HG03135 (cell line): ENCODE results near the gene SLC16A1.
"Not testable (repeated sequence)": the region's sequence is repeated elsewhere in the genome, so short reads cannot be mapped to it uniquely, and the experiment has no call there.

Source experiments
- ATAC-seq: cut with Tn5 transposase; IDR thresholded peaks from one replicate; pipeline ENCODE4 v1.9.1; 2021; ENCODE audit warnings: mild to moderate bottlenecking, moderate library complexity; ENCODE audit not compliant: unreplicated experiment

The SLC16A1 gene

DNA sequence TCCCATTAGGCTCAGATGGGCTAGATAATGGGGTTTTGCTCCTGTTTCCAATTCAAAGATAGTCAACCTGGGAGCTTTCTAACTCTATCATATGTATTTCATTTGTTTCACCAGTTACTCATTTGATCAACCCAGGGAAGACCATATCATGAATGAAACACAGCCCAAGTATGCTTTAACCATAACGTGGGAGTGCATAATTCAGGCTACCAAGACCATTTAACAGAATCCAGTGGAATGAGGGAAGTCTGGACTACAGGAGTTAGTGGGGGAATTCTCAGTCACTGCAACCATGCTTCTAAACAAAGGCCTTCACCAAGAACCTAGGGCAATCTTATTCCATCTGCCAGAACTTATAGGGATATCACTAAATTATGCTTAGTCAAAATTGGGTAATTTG, 15.0 kb upstream of the SLC16A1 start:
- no peak for ATAC-seq

DNA sequence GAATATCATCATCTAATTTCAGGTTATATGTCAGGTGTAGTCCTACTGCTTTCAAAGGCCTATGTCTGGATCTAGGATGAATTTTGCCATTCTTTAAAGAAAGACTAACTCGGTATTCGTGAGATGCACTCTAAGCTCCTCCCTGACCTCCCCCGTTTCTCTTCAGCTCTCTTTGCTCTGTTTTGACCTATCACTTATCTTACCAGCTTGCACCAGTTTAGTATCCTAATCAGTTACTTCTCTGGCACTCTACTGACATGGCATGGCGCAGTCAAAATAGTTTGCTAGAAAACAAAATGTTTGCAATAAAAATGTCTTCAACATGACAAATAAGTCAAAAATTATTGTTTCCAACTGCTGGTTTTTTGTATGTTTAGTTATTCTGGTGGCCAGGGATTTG, 8.4 kb upstream of the SLC16A1 start:
- no peak for ATAC-seq

DNA sequence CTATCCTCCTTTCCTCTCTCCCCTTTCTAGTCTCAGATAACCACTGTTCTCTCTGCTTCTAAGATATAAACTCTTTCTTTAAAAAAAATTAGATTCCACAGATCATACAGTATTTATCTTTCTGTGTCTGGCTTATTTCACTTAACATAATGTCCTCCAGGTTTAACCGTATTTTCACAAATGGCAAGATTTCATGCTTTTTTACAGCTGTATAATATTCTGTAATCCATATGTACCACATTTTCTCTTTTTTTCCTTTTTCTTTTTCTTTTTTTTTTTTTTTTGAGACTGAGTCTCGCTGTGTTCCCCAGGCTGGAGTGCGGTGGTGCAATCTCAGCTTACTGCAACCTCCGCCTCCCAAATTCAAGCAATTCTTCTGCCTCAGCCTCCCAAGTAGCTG, 5.1 kb upstream of the SLC16A1 start:
- no peak for ATAC-seq

DNA sequence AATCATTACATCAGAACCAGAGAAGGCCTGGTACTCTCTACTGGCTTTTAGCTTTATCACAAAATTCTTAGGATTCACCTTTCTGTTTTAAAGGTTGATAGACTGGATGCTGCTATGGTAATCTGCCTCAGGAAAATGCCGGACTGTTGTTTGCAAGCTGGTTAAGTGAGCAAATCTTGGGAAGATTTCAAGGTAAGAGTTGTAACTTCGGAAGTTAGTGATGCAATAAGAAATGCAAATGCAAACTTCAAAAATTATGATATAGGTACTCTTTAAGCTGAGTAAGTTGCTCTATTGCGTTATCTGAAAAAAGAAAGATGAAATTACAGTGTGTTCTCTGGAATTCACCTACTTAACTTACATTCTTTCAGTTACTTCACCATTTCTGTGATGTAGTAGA, 4.4 kb upstream of the SLC16A1 start:
- ATAC-seq, result no peak

DNA sequence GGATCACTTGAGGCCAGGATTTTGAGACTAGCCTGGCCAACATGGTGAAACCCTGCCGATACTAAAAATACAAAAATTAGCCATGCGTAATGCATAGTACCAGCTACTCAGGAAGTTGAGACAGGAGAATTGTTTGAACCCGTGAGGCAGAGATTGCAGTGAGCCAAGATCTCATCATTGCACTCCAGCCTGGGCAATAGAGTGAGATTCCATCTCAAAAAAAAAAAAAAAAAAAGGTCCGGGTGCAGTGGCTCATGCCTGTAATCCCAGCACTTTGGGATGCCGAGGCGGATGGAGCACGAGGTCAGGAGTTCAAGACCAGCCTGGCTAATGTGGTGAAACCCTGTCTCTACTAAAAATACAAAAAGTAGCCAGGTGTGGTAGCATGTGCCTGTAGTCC, 2.2 kb upstream of the SLC16A1 start:
- ATAC-seq, result not testable (repeated sequence)

DNA sequence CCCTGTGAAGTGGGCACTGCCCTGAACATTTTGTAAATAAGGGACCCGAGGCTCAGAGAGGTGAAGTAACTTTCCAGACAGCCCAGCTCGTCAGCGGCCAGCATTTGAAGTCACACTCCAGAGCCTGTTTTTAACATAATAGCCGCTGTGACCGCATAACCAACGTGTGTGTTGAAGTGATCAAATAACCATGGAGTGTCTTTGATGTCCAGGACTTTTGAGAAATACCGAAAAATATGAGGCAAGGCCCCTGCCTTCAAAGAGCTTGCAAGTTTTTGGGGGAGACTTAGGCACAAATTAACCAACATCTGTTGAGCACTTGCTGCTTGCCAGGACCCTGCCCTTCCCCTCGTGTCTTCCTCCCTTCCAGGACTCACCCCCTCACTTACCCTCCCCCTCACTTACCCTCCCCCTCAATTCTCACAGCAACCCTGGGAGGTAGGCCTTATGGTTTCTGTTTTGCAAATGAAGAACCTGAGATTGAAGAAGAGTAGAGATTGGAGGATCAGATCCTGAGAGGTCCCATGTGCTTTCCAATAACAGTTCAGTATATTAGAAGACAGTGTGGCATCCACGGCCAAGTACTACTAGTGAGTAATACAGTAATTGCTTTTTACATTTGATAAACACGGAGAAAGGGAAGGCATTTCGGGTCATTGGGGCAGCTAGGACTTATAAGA, 1.3 kb upstream of the SLC16A1 start:
- peak; percentile 39 for ATAC-seq

DNA sequence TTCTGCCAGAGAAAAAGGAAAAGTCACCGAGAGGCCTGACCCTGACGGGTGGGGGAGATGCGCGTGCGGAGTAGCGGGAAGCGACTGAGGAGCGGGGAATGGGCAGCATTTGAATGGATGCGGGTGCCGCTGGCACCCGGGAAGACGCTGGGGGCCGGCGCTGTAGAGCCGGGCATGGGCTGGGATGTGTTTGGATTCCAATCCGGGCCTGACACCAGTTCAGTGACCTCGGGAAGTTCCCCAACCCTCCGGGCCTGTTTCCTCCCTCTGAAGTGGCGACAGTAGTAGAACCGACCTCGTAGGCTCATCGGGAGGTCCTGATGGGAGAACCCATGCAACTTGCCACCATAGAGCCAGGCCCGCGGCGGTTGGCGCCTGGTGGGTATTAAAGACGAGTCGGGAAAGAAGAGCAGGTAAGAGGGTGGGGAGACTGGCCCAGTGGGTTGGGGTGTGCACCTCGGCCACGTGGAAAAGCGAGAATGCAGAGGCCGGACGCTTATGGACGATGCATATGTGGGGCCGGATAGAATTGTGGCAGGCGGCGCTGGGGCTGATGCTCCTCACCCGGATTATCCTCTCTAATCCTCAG, 642 bp upstream of the SLC16A1 start:
- ATAC-seq, result peak; percentile 13

DNA sequence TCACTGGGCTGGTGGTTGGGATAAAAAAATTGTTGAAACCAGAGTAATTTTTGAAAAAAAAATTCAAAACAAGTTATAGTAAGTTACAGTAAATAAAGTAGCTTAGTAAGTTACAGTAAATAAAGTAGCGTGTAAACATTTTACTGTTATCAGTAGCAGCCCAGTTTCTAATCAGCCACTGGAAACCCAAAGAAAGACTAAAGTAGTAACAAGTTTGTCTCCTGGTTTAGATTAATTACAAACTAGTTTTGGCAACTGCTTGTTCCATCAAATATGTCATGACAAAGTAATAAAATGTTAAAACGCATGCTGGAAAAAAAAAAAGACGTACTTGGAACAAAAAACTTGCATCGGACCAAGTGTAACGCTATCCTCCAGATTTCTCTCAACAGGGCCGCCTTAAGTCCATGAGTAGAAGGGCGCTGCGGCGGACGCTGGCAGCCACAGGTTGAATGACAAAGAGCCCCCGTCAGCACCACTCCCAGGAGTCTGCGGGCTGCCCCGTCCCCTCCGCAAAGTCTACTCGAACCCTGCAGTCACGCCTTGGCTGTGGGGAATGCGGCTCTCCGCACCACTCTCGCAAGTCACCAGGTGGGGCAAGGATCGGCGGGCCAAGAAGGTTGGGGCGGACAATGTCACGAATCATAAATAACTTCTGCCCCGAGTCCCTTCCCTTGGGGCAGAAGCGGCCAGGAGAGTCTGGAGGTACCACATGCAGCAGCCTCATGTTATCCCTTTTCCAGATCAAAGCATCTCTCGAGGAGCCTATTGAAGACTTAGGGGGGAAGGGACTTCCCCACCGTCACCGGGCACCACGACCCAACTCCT, 837 bp downstream of the SLC16A1 start:
- ATAC-seq, result peak; percentile 17

DNA sequence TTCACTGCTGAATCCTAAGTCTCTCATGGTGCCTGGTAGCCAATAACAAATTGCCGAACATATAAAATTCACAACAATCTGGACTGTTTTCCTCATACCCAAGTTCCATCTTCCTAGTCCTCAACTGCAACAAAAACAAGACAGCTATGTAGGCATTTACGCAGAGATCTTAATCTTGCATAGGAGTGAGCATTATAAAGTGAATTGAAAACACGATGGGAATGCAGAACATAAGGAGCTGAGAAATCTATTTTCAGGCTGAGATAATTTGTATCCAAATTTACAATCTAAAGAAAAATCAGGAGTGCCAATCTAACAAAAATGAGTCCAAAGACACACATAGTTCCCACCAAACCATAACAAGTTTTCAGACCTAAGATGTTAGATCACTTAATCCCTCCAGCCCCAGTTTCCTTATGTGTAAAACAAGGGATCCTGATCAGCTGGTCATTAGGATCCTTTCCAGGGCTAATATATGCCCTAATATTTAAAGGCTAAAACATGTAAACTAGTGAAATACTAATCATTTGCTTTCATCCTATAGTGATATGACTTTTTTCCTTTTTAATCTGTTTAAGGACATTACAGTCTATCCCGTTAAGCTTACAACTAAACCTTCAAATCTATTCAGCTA, 1.9 kb downstream of the SLC16A1 start:
- ATAC-seq, result no peak

DNA sequence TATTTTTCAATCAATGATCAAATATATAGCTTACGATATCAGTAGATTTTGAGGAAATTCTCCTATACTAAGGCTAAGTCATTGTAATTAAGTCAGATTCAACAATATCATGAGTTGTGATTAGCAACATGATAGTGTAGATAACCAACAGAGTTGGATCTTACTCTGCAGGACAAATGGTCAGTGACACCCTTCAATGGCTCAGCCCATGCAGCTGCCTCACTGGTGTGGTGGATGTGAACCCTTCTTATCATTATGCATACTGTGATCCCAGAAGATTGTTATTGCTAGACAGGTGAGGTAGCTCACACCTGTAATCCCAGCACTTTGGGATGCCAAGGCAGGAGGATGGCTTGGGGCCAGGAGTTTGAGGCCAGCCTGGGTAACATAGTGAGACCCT, 5.6 kb downstream of the SLC16A1 start:
- ATAC-seq, result no peak

DNA sequence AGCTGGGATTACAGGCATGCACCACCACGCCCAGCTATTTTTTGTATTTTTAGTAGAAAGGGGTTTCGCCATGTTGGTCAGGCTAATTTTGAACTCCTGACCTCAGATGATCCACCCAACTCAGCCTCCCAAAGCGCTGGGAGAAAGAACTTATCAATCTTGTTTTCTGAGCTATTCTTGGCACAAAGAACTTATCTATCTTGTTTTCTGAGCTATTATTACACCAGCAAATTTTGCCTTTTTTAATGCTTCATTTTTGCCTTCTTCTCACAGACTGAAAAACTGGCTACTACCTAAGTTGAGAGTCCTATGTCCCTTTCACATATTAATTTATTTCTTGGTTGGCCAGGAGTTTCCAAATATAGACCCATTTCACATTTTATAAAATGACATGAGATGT, 9.3 kb downstream of the SLC16A1 start:
- ATAC-seq, result no peak

DNA sequence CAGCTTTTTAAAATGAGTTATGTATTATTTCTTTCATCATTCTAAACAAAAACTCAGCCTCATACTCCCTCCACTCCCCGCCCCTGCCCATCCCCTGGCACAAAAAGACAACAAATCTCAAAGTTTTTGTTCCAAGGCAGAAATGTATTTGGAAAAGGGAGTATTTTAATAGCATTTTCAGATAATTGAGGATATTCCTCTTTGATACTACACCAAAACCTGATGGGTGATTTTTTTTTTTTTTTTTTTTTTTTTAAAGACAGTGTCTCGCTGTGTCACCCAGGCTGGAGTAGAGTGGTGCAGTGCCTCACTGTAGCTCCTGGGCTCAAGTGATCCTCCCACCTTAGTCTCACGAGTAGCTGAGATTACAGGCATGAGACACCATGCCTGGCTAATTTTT, 16.2 kb downstream of the SLC16A1 start:
- no peak for ATAC-seq

DNA sequence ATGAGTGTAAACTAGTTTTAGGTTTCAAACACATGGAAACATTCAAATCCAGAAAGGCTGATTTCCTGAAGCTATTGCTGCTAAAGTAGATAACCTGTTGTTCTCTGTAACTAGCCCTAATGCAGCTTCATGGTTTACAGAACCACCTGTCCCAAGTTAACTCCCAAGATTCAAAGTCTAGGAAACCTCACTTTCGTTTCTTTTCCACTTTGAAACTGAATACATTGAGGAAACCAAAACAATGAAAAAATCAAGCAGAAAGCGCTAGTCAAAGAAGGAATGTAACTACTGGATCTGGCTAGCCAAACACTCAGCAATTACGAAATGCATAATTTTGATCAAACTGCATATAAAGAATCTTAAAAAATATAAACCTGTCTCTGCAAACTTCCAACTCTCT, 17.8 kb downstream of the SLC16A1 start:
- ATAC-seq, result no peak

DNA sequence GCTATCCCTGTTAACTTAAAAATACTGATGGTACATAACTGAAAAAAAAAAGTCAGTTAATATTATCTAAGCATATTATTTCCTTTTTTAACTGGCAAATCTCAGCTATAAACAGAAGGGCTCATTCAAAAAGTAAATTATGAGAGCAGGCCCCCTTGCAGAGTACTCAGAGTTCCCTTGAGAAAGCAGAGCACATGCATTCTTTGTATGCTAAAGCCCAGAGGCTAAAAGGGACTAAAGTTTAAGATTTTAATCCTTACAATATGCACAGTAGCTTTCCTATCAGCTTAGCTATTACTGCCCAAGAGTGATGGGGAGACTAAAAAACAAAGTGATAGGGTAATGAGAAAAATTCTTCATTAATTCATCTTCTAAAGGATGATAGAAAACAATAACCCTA, 18.5 kb downstream of the SLC16A1 start:
- ATAC-seq, result no peak

DNA sequence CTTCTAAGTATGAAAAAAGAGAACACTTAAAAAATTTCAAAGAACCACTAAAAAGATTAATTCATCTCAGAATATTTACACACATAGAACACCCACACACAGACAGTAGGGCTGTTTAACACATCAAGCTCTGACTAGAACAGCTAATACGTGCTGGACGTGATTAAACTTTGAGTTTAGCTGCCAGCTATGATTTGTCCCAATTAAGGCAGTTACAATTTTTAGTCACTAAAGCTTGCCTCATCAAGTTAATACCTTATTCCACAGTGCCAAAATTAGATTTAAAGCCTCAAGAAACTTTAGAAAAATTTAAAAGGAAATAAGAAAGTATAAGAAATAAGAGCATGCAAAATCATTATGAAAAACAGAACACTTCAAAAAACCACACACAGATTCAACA, 18.9 kb downstream of the SLC16A1 start:
- no peak for ATAC-seq

DNA sequence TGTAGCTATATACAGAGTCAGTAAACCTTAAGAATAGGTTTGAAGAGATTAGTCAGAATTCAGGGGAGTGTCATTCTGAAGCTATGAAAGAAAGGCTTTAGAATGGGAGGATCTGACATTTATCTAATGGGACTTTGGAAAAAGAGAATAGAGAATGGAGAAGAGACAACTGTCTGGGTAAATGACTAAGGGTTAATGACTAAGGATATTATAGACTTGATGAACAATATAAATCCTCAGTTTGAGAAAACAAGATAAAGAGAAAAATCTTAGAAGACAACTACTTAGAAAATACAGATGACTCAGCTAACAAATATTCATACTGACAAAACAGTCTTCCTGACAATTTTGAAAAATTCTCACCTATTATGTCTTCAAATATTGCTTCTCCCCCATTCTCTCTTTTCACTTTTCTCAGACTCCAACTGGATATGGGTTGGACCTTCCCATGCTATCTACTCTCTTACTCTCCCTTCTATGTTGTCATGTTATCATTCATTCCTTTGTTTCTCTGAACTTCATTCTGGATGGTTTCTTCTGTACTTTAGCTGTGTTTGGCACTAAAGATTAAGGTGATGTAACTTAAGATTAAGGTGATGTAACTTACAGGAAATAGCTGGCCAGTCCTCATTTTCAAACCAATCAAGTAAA, 20.4 kb downstream of the SLC16A1 start:
- ATAC-seq, result no peak

DNA sequence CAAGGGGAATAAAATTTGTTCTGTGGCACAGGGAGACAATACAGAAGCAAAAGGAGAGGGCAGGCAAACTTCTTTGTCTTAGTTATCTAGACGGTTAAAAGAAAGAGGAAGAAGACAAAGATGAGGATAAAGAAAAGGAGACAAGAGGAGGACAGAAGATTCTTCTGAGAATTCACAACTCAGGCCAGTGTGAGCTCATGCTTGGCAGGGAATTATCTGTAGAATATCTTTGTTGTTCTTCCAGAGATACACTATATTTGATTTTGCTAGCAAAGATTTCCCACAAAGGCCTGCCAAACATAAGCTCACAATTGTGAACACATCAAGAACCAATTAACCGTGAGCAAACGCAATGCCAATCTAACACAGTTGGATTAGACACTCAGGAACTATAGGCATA, 21.4 kb downstream of the SLC16A1 start:
- ATAC-seq, result no peak

DNA sequence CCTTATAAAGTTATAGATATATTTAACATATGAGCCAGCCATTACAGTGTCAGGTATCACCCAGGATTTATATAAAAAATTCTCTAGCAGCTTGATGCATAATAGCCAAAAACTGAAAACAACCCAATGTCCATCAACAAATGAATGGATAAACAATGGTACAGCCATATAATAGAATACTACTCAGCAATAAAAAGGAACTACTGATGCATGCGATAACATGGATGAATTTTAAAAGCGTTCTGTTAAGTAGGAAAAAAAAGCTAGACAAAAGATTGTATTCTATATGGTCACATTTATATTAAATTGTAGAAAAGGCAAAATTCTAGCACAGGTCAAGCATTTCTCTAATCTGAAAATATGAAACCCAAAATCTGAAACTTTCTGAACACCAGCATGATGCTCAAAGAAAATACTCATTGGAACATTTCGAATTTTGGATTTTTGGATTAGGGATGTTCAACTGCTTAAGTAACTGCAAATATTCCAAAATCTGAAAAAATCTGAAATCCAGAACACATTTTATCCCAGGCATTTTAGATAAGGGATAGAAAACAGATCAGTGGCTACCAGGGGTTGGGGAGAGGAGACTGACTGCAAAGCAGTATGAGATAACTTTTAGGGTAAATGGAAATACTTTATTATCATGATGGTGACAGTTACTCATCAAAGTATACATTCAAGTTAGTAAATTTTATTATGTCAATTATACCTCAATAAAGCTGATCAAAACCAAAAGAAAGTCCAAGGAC, 22.0 kb downstream of the SLC16A1 start:
- no peak for ATAC-seq

DNA sequence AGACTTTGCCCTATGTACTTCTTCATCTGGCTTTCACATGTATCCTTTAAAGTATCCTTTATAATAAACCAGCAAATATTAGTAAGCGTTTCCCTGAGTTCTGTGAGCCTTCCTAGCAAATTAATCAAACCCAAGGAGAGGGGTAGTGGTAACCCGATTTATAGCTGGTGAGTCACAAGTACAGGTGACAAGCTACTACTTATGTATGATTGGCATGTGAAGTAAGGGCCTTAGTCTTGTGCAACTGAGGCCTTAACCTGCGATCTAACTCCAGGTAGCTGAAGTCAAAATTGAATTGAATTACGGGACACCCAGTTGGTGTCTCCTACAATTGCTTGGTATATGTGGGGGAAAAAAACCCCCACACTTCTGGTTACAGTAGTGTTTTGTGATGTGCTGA, 26.0 kb downstream of the SLC16A1 start:
- ATAC-seq, result no peak

DNA sequence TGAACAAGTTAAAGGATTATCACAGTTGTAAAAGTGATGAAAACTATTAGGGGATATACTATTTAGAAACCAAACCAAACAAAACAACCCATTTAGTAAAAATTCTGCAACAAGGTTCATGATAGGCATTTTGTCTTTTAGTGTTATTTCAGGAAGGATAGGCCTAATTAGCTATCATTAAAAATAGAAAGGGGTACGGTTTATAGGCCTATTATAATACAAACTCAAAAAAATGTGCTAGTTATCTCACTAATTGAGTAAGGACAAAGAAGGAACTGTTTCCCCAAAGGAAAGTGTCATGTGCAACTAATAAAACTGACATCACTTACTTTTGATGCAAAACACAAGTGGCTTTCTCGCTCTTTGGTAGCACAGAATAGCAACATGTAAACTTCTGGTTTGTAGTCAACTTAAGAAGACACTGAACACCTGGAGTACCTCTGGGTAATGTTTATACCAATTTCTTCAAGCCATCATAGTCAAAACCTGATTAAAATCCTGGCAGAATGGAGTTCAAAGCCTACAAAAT, 28.5 kb downstream of the SLC16A1 start:
- no peak for ATAC-seq
